Peyer's patch (tissue), 4 donors: ENCODE data around the gene UBE3B.

Experiments used
- POLR2A ChIP-seq, 2 donors: fragments of 450-650 bp; IDR thresholded peaks; one replicate each; pipeline ENCODE4 v1.5.1; 2017; ENCODE audit warnings: antibody characterized with exemption in 2 of 2, mild to moderate bottlenecking in 2 of 2, moderate library complexity in 2 of 2
- TF ChIP-seq, protein P1 (sequence below), 6 experiments: fragments of 450-650 bp in 4 of 6; fragments of 200-600 bp in 2 of 6; sonication (generic) in 1 of 6; IDR thresholded peaks; one replicate each; pipeline ENCODE4 v1.5.1; 2017 to 2019; ENCODE audit warnings: antibody characterized with exemption in 6 of 6, mild to moderate bottlenecking in 3 of 6, moderate library complexity in 1 of 6

DNA sequence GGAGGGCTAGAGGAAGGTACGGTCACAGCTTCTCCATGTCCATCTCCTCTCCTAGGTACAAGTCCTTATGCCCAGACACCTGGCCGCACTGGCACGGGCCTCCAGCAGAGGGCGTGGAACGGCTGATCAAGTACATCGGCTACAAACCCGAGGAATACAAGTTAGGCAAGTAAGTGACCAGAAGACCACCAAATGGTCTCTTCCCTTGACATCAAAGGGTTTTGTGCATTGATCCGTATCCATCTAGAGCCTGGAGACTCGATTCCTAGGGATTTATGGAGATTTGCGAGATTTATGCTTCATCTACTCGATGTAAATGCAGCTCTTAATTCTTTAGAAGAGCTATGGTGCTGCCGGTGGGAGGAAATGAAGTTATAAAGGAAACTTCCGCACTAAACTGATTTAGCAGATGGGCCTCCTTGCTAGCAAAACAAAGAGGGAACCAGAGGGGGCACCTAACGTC, 44.6 kb upstream of the UBE3B start:
- no peak for TF ChIP-seq POLR2A (IDR thresholded peaks at IDR 0.05)
- TF ChIP-seq, protein P1, sequence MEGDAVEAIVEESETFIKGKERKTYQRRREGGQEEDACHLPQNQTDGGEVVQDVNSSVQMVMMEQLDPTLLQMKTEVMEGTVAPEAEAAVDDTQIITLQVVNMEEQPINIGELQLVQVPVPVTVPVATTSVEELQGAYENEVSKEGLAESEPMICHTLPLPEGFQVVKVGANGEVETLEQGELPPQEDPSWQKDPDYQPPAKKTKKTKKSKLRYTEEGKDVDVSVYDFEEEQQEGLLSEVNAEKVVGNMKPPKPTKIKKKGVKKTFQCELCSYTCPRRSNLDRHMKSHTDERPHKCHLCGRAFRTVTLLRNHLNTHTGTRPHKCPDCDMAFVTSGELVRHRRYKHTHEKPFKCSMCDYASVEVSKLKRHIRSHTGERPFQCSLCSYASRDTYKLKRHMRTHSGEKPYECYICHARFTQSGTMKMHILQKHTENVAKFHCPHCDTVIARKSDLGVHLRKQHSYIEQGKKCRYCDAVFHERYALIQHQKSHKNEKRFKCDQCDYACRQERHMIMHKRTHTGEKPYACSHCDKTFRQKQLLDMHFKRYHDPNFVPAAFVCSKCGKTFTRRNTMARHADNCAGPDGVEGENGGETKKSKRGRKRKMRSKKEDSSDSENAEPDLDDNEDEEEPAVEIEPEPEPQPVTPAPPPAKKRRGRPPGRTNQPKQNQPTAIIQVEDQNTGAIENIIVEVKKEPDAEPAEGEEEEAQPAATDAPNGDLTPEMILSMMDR (IDR thresholded peaks at IDR 0.05), result peak; percentile 41 to 81 (median 68)
